ENCODE data around the gene OLIG1.

- no peak for TF ChIP-seq CTCF (IDR thresholded peaks at IDR 0.05; ENCODE audit: low read depth, low read length, poor library complexity, severe bottlenecking)
- no peak for TF ChIP-seq EZH2phosphoT487 (IDR thresholded peaks at IDR 0.05; ENCODE audit: borderline replicate concordance, low read length)
Measured at GRCh38 chr21:33070998-33071769, 1.2 kb downstream of the OLIG1 start.

All from DOHH2 (cell line).